Ishikawa (cell line): Measurements from ENCODE around the gene TOP2A.

Experiments used
- CEBPB ChIP-seq: IDR thresholded peaks from 2 replicates; pipeline ENCODE4 v1.6.1; 2012
- CREB1 ChIP-seq: IDR thresholded peaks from 2 replicates; pipeline ENCODE4 v1.6.1; 2012; ENCODE audit warnings: low read depth
- EGR1 ChIP-seq: IDR thresholded peaks from 2 replicates; pipeline ENCODE4 v1.6.1; 2012
- EP300 ChIP-seq: IDR thresholded peaks from 2 replicates; pipeline ENCODE4 v1.6.1; 2012; ENCODE audit warnings: borderline replicate concordance
- FOXM1 ChIP-seq: IDR thresholded peaks from 2 replicates; pipeline ENCODE4 v1.6.1; 2012; ENCODE audit warnings: low read depth, borderline replicate concordance
- NFIC ChIP-seq: IDR thresholded peaks from 2 replicates; pipeline ENCODE4 v1.6.1; 2012
- RAD21 ChIP-seq: IDR thresholded peaks from 2 replicates; pipeline ENCODE4 v1.6.1; 2012; ENCODE audit warnings: low read depth
- TAF1 ChIP-seq: IDR thresholded peaks from 2 replicates; pipeline ENCODE4 v1.6.1; 2012; ENCODE audit warnings: low read depth, mild to moderate bottlenecking
- TCF12 ChIP-seq: IDR thresholded peaks from 2 replicates; pipeline ENCODE4 v1.6.1; 2012; ENCODE audit warnings: low read depth
- TEAD4 ChIP-seq: IDR thresholded peaks from 2 replicates; pipeline ENCODE4 v1.6.1; 2012
- YY1 ChIP-seq: IDR thresholded peaks from 2 replicates; pipeline ENCODE4 v1.6.1; 2012; ENCODE audit warnings: low read depth
- ZBTB7A ChIP-seq: IDR thresholded peaks from 2 replicates; pipeline ENCODE4 v1.6.1; 2012; ENCODE audit warnings: low read depth
- TF ChIP-seq, protein P1 (sequence below): IDR thresholded peaks from 2 replicates; pipeline ENCODE4 v1.6.1; 2012; ENCODE audit warnings: low read depth, mild to moderate bottlenecking
- TF ChIP-seq, protein P2 (sequence below): IDR thresholded peaks from 2 replicates; pipeline ENCODE4 v1.6.1; 2012
- TF ChIP-seq, protein P3 (sequence below): IDR thresholded peaks from 2 replicates; pipeline ENCODE4 v1.6.1; 2012

Gene TOP2A

DNA sequence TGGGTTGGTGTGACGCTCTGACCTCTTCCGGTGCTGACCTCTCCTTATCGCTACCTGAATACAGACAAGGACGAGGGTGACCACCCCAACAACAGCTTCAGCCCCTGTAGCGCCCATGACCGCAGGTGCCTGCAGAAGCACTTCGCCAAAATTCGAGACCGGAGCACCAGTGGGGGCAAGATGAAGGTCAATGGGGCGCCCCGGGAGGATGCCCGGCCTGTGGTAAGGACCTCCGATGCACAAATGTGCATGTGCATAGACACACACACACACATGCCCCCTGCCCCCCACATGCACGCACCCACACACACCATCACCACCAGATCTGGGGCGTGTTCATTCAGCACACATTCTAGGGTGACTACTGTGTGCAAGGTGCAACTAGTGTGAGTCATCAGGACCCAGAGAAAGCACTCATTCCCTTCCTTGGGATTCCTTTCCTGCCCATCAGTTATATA, 35.3 kb upstream of the TOP2A start:
- no peak for TF ChIP-seq TCF12
- no peak for TF ChIP-seq YY1
- TF ChIP-seq, protein P1, sequence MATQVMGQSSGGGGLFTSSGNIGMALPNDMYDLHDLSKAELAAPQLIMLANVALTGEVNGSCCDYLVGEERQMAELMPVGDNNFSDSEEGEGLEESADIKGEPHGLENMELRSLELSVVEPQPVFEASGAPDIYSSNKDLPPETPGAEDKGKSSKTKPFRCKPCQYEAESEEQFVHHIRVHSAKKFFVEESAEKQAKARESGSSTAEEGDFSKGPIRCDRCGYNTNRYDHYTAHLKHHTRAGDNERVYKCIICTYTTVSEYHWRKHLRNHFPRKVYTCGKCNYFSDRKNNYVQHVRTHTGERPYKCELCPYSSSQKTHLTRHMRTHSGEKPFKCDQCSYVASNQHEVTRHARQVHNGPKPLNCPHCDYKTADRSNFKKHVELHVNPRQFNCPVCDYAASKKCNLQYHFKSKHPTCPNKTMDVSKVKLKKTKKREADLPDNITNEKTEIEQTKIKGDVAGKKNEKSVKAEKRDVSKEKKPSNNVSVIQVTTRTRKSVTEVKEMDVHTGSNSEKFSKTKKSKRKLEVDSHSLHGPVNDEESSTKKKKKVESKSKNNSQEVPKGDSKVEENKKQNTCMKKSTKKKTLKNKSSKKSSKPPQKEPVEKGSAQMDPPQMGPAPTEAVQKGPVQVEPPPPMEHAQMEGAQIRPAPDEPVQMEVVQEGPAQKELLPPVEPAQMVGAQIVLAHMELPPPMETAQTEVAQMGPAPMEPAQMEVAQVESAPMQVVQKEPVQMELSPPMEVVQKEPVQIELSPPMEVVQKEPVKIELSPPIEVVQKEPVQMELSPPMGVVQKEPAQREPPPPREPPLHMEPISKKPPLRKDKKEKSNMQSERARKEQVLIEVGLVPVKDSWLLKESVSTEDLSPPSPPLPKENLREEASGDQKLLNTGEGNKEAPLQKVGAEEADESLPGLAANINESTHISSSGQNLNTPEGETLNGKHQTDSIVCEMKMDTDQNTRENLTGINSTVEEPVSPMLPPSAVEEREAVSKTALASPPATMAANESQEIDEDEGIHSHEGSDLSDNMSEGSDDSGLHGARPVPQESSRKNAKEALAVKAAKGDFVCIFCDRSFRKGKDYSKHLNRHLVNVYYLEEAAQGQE = no peak

DNA sequence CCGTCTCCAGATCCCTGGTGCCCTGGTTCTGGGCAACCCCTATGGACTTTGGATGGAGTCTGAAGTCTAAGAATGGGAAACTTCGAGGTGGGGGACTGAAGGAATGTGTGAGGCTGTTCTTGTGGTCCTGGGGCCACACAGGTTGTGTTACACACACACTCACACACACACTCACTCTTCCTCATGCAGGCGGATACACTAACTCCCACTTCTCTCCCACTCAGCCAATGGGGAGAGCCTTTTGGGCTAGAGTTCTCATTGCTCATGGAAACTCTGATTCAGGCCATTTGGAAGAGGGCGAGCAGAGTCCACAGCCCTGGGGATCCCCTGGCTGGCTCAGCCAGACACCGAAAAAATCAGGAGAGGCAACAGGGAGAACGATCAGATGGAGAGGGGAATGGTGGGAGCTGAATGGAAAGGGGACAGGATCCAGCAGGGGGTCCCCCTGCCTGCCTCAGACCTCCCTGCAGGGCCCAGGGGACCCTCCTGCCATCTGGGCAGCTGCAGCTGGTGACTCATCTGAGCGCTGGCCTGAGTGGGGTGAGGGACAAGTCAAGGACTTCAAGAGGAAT, 34.6 kb upstream of the TOP2A start:
- TF ChIP-seq CREB1 (no peak), YY1 (no peak), RAD21 (no peak), EP300 (no peak), EGR1 (no peak), NFIC (no peak), FOXM1 (no peak), TCF12 (no peak), TAF1 (no peak), TEAD4 (no peak), ZBTB7A (no peak), CEBPB (no peak)
- TF ChIP-seq, protein P1 = no peak
- TF ChIP-seq, protein P2, sequence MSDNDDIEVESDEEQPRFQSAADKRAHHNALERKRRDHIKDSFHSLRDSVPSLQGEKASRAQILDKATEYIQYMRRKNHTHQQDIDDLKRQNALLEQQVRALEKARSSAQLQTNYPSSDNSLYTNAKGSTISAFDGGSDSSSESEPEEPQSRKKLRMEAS = no peak
- TF ChIP-seq, protein P3, sequence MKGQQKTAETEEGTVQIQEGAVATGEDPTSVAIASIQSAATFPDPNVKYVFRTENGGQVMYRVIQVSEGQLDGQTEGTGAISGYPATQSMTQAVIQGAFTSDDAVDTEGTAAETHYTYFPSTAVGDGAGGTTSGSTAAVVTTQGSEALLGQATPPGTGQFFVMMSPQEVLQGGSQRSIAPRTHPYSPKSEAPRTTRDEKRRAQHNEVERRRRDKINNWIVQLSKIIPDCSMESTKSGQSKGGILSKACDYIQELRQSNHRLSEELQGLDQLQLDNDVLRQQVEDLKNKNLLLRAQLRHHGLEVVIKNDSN = no peak

DNA sequence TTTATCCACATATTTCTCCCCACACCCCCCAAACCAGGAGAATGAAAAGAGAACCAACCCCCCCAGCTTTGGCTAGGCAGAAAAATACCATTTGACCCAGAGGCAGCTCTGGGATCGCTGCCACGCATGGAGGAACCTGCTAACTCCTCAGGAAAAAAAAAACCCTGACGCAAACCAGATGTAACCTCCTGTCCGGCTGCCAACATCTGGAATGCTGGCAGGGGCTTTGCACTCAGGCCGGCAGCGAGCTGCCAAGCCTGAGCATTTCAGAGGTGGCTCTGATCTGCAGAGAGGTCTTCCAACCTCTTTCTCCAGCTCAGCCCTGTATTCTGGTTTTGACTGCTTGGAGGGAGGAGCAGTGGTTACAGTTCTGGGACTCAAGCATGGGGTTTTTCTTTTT, 33.7 kb upstream of the TOP2A start:
- TF ChIP-seq RAD21 (no peak), NFIC (peak; percentile 54; the same call in 1 of the 2 replicates), TEAD4 (peak; percentile 32; the same call in 1 of the 2 replicates)

DNA sequence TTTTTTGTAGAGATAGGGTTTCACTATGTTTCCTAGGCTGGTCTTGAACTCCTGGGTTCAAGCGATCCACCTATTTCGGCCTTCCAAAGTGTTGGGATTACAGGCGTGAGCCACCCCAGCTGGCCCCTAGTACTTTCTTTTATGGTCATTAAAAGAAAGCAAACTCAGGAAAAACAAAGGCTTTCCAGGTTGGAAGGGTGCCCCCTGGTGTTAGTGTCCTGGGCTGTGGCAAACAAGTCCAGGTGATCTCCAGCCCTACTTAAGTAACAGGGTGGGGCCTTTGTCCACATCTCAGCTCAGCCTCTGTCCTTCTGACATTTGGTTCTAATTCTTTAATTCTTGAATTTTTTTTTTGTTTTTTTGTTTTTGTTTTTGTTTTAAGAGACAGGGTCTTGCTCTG, 32.5 kb upstream of the TOP2A start:
- TF ChIP-seq EP300 (no peak), RAD21 (peak; percentile 42; the same call in 1 of the 2 replicates)

DNA sequence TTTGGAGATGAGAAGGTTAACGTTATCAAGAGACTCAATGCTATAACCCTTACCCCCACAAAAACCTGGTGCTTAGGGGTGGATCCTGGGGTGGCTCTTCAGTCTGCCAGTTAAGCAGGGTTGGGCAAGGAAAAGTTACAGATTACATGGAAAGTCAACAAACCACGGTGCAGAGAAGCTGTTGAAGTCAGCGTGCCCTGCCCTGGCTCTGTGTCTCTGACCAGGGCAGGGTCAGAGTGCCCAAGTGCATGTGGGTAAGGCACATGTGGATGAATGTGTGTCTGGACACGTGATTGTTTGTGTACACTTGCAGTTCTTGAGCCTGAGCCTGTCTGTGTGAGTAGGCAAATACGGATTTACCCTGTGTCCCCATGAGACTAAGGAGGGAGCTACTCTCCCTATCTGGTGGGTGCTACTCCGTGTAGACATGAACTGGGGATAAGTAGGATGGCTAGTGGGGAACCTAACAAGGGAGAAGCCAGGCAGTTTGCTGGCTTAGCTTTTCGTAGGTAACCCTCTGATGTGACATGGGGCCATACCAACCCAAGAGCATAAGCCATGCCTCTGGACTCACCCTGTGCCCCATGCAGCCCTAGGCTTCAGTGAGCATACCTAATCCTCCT, 31.1 kb upstream of the TOP2A start:
- TF ChIP-seq EP300 = no peak
- no peak for TF ChIP-seq ZBTB7A
- no peak for TF ChIP-seq CREB1
- no peak for TF ChIP-seq NFIC
- TF ChIP-seq, protein P3 = no peak
- TF ChIP-seq YY1 = no peak
- TF ChIP-seq RAD21 = no peak
- TF ChIP-seq EGR1 = no peak
- TF ChIP-seq, protein P1 = no peak
- no peak for TF ChIP-seq CEBPB
